Neuronal stem cell (in vitro differentiated cells): ENCODE data around the gene RNASEH1.
A peak's percentile ranks its signal among the peaks of the same experiment; 100 is the strongest.

Source experiments
- DNase-seq: peaks from one replicate; pipeline ENCODE4 v3.0.0-alpha.2; 2013; ENCODE audit warnings: low spot score
- H2AFZ ChIP-seq: one replicate; pipeline ENCODE4 v1.6.1; 2013; ENCODE audit warnings: mild to moderate bottlenecking, low read length, inconsistent platforms
- H2AK5ac ChIP-seq: 2 replicates; pipeline ENCODE4 v1.6.1; 2013; ENCODE audit warnings: low read depth, mild to moderate bottlenecking, inconsistent platforms, low read length, moderate library complexity, mixed read lengths
- H2BK120ac ChIP-seq: 2 replicates; pipeline ENCODE4 v1.6.1; 2013; ENCODE audit warnings: low read depth, mild to moderate bottlenecking, inconsistent platforms, low read length, moderate library complexity, mixed read lengths
- H2BK12ac ChIP-seq: one replicate; pipeline ENCODE4 v1.6.1; 2013; ENCODE audit warnings: low read length, inconsistent platforms
- H2BK15ac ChIP-seq: 2 replicates; pipeline ENCODE4 v1.6.1; 2013; ENCODE audit warnings: mild to moderate bottlenecking, low read length, inconsistent platforms, mixed read lengths
- H2BK5ac ChIP-seq: one replicate; pipeline ENCODE4 v1.6.1; 2013; ENCODE audit warnings: inconsistent platforms, mild to moderate bottlenecking, low read length, moderate library complexity
- H3K14ac ChIP-seq: one replicate; pipeline ENCODE4 v1.6.1; 2013; ENCODE audit warnings: low read length, inconsistent platforms
- H3K18ac ChIP-seq: 2 replicates; pipeline ENCODE4 v1.6.1; 2013; ENCODE audit warnings: low read length, inconsistent platforms
- H3K23ac ChIP-seq: 2 replicates; pipeline ENCODE4 v1.6.1; 2013; ENCODE audit warnings: low read depth, mild to moderate bottlenecking, mixed read lengths, low read length, inconsistent platforms; ENCODE audit not compliant: poor library complexity
- H3K27ac ChIP-seq: replicated peaks from 3 replicates; pipeline ENCODE4 v1.5.1; 2013; ENCODE audit warnings: low read length, inconsistent platforms
- H3K27me3 ChIP-seq, 3 experiments: 2 replicates each; pipeline ENCODE4 v1.6.1; 2013; ENCODE audit warnings: low read length in 3 of 3, mild to moderate bottlenecking in 2 of 3, inconsistent platforms in 1 of 3, low read depth in 1 of 3, mixed read lengths in 1 of 3, moderate library complexity in 1 of 3; ENCODE audit not compliant: control insufficient read depth in 3 of 3, insufficient read depth in 3 of 3
- H3K36me3 ChIP-seq, 2 donors: replicated peaks in 1 of 2; 2 replicates each; pipeline ENCODE4 v1.6.1; 2013; ENCODE audit warnings: low read length in 2 of 2; ENCODE audit not compliant: control insufficient read depth in 2 of 2, insufficient read depth in 2 of 2
- H3K4ac ChIP-seq: 2 replicates; pipeline ENCODE4 v1.6.1; 2013; ENCODE audit warnings: inconsistent platforms, mild to moderate bottlenecking, low read length, moderate library complexity
- H3K4me1 ChIP-seq, 2 donors: 1 replicate in 1 of 2; 2 replicates in 1 of 2; pipeline ENCODE4 v1.6.1; 2013; ENCODE audit warnings: low read length in 2 of 2, low read depth in 1 of 2; ENCODE audit not compliant: control insufficient read depth in 2 of 2, insufficient read depth in 1 of 2
- H3K4me2 ChIP-seq: one replicate; pipeline ENCODE4 v1.6.1; 2013; ENCODE audit warnings: mild to moderate bottlenecking, low read length, inconsistent platforms; ENCODE audit not compliant: insufficient read depth, poor library complexity, severe bottlenecking
- H3K4me3 ChIP-seq, 2 donors: 2 replicates each; pipeline ENCODE4 v1.5.1; 2013; ENCODE audit warnings: low read length in 2 of 2, mild to moderate bottlenecking in 2 of 2, inconsistent platforms in 1 of 2, moderate library complexity in 1 of 2
- H3K79me1 ChIP-seq: one replicate; pipeline ENCODE4 v1.6.1; 2013; ENCODE audit warnings: low read depth, mild to moderate bottlenecking, inconsistent platforms, low read length, moderate library complexity
- H3K9ac ChIP-seq: one replicate; pipeline ENCODE4 v1.6.1; 2013; ENCODE audit warnings: mild to moderate bottlenecking, low read depth, low read length, inconsistent platforms; ENCODE audit not compliant: poor library complexity
- H3K9me3 ChIP-seq, 2 donors: replicated peaks in 1 of 2; 2 replicates each; pipeline versions ENCODE3 to v1.6.1; 2013; ENCODE audit warnings: low read length in 2 of 2, mild to moderate bottlenecking in 2 of 2, inconsistent platforms in 1 of 2, low read depth in 1 of 2, mixed read lengths in 1 of 2, moderate library complexity in 1 of 2; ENCODE audit not compliant: control insufficient read depth in 2 of 2, insufficient read depth in 1 of 2
- H4K8ac ChIP-seq: one replicate; pipeline ENCODE4 v1.6.1; 2013; ENCODE audit warnings: low read depth, mild to moderate bottlenecking, inconsistent platforms, low read length, moderate library complexity
- H4K91ac ChIP-seq: one replicate; pipeline ENCODE4 v1.6.1; 2013; ENCODE audit warnings: low read length, low read depth, mild to moderate bottlenecking, inconsistent platforms; ENCODE audit not compliant: poor library complexity
- WGBS, 2 donors: extraction: QIAGEN DNeasy Blood & Tissue Kit; methylation state at CpG; one replicate each; pipeline ENCODE4 v1.1.7; 2013; ENCODE audit warnings: missing lambda C conversion rate in 2 of 2, mixed read lengths in 1 of 2; ENCODE audit not compliant: insufficient read length in 2 of 2, insufficient replicate concordance in 1 of 2; ENCODE audit errors: extremely low coverage in 2 of 2; 5-methylcytosine and 5-hydroxymethylcytosine counted together

Gene RNASEH1

GRCh38 chr2:3598912-3599854, 41.0 kb upstream of the RNASEH1 start:
- Histone ChIP-seq H3K4me2 (no peak overlapping the region), H3K27ac (no peak overlapping the region), H3K9me3 (no peaks in the 10 kb centered on the region), H2BK12ac (no peak overlapping the region), H2BK15ac (no peak overlapping the region), H2BK5ac (no peak overlapping the region), H3K79me1 (no peaks in the 10 kb centered on the region), H2AFZ (no peak overlapping the region), H3K14ac (no peak overlapping the region), H3K4me1 (peaks cover 0 to 8% of the 10 kb centered on the region in 2 donors), H3K4ac (no peak overlapping the region), H3K36me3 (no peaks in the 10 kb centered on the region), H2AK5ac (no peak overlapping the region), H3K23ac (no peak overlapping the region), H3K18ac (no peak overlapping the region), H3K9ac (no peak overlapping the region), H4K91ac (no peak overlapping the region), H3K27me3 (no peaks in the 10 kb centered on the region), H3K4me3 (peak overlapping the region in 1 of 2 donors; percentile 45), H4K8ac (no peak overlapping the region), H2BK120ac (no peak overlapping the region)
- DNase-seq = no peak
- WGBS, 2 donors = no CpG with 5 or more reads among the region's 22 CpGs

GRCh38 chr2:3598197-3598910, 40.2 kb upstream of the RNASEH1 start:
- Histone ChIP-seq H3K36me3 (no peaks in the 10 kb centered on the region), H2AFZ (peak overlapping the region; percentile 45), H3K4me1 (peaks cover 0 to 8% of the 10 kb centered on the region in 2 donors), H3K27me3 (no peaks in the 10 kb centered on the region), H3K27ac (no peak overlapping the region), H3K79me1 (no peaks in the 10 kb centered on the region), H3K4me2 (no peak overlapping the region), H2BK12ac (no peak overlapping the region), H3K9ac (no peak overlapping the region), H3K4me3 (no peak overlapping the region), H3K9me3 (no peaks in the 10 kb centered on the region), H2BK15ac (no peak overlapping the region), H3K14ac (no peak overlapping the region), H2BK5ac (no peak overlapping the region), H4K91ac (no peak overlapping the region), H3K23ac (peak overlapping the region; percentile 26), H3K18ac (peak overlapping the region; percentile 68), H4K8ac (no peak overlapping the region), H3K4ac (no peak overlapping the region), H2AK5ac (no peak overlapping the region), H2BK120ac (no peak overlapping the region)
- no CpG with 5 or more reads among the region's 22 CpGs for WGBS, 2 donors
- DNase-seq = no peak

GRCh38 chr2:3597567-3597966, 39.4 kb upstream of the RNASEH1 start:
- Histone ChIP-seq H3K36me3 (no peaks in the 10 kb centered on the region), H2BK15ac (no peak overlapping the region), H3K14ac (no peak overlapping the region), H3K4me3 (no peak overlapping the region), H2AFZ (no peak overlapping the region), H3K79me1 (no peaks in the 10 kb centered on the region), H3K4me2 (no peak overlapping the region), H4K8ac (no peak overlapping the region), H3K4me1 (peaks cover 0 to 8% of the 10 kb centered on the region in 2 donors), H3K9me3 (no peaks in the 10 kb centered on the region), H4K91ac (no peak overlapping the region), H3K9ac (no peak overlapping the region), H2BK120ac (no peak overlapping the region), H3K27ac (peak overlapping the region; percentile 45), H2BK12ac (no peak overlapping the region), H2AK5ac (no peak overlapping the region), H3K23ac (no peak overlapping the region), H3K18ac (no peak overlapping the region), H2BK5ac (no peak overlapping the region), H3K27me3 (no peaks in the 10 kb centered on the region), H3K4ac (no peak overlapping the region)
- no peak for DNase-seq
- no CpG with 5 or more reads among the region's 6 CpGs for WGBS, 2 donors

- Histone ChIP-seq H2BK120ac (no peak overlapping the region), H3K27me3 (no peaks in the 10 kb centered on the region), H4K8ac (no peak overlapping the region), H3K9me3 (no peaks in the 10 kb centered on the region), H3K14ac (no peak overlapping the region), H2BK12ac (no peak overlapping the region), H4K91ac (no peak overlapping the region), H3K27ac (peak overlapping the region; percentile 45), H2AK5ac (peak overlapping the region; percentile 54), H3K18ac (no peak overlapping the region), H2AFZ (no peak overlapping the region), H3K4me1 (peaks cover 0 to 8% of the 10 kb centered on the region in 2 donors), H3K36me3 (no peaks in the 10 kb centered on the region), H3K4me3 (no peak overlapping the region), H3K4me2 (no peak overlapping the region), H3K23ac (no peak overlapping the region), H3K4ac (no peak overlapping the region), H2BK15ac (no peak overlapping the region), H2BK5ac (peak overlapping the region; percentile 70), H3K79me1 (no peaks in the 10 kb centered on the region), H3K9ac (no peak overlapping the region)
- WGBS, 2 donors = no CpG with 5 or more reads among the region's 16 CpGs
- no peak for DNase-seq
Measured at GRCh38 chr2:3596901-3597417, 38.8 kb upstream of the RNASEH1 start.
